B cell (primary cell): ENCODE results near the gene CABCOCO1. TPM values are rescaled to one million over a fixed set of nuclear protein-coding genes. Genes with fewer than 3 reads are reported as not detected.

Source experiments
- ATAC-seq: fragments of 200-7000 bp; cut with Tn5 transposase; one replicate; pipeline ENCODE4 v1.10.0; 2021; ENCODE audit warnings: low read depth, mild to moderate bottlenecking, moderate number of reproducible peaks, moderate library complexity
- CTCF ChIA-PET: fragments of 350-600 bp; sonication (Branson Sonifier 250); formaldehyde crosslinking; loops from one replicate; lab custom pipeline; 2021; ENCODE audit warnings: antibody characterized with exemption, inconsistent platforms; lab: Charles Lee
- POLR2A ChIA-PET: fragments of 350-600 bp; sonication (Branson Sonifier 250); formaldehyde crosslinking; loops from one replicate; lab custom pipeline; 2021; ENCODE audit warnings: antibody characterized with exemption; lab: Charles Lee
- DNase-seq: peaks from one replicate; pipeline ENCODE4 v3.0.0; 2013
- H2AFZ ChIP-seq: 2 replicates; pipeline ENCODE4 v1.6.1; 2012; ENCODE audit warnings: mild to moderate bottlenecking, low read depth, low read length; ENCODE audit not compliant: insufficient read depth, poor library complexity, severe bottlenecking
- H3K27ac ChIP-seq, 2 donors: 1 replicate in 1 of 2; 2 replicates in 1 of 2; pipeline ENCODE4 v1.5.1; 2012 to 2013; ENCODE audit warnings: low read length in 2 of 2, mild to moderate bottlenecking in 2 of 2, moderate library complexity in 1 of 2
- H3K27me3 ChIP-seq, 4 experiments: fragments of 200-600 bp in 1 of 4; sonication (generic) in 1 of 4; replicated peaks in 1 of 4; 1 replicate in 2 of 4; 2 replicates in 2 of 4; pipeline versions ENCODE4 v1.6.1 to v1.7.0; 2013 to 2016; ENCODE audit warnings: low read length in 3 of 4, mild to moderate bottlenecking in 2 of 4, mixed read lengths in 1 of 4, moderate library complexity in 1 of 4; ENCODE audit not compliant: insufficient read depth in 4 of 4, control insufficient read depth in 3 of 4; ENCODE audit errors: control extremely low read depth in 1 of 4
- H3K36me3 ChIP-seq, 2 experiments: replicated peaks in 1 of 2; 1 replicate in 1 of 2; 2 replicates in 1 of 2; pipeline versions ENCODE4 v1.6.1 to v1.7.1; 2013; ENCODE audit warnings: low read length in 1 of 2; ENCODE audit not compliant: insufficient read depth in 2 of 2, control insufficient read depth in 1 of 2; ENCODE audit errors: control extremely low read depth in 1 of 2, extremely low read depth in 1 of 2
- H3K4me1 ChIP-seq, 2 donors: fragments of 200-600 bp in 1 of 2; sonication (generic) in 1 of 2; 1 replicate in 1 of 2; 2 replicates in 1 of 2; pipeline versions ENCODE4 v1.5.1 to v1.6.1; 2013 to 2017; ENCODE audit warnings: low read length in 2 of 2; ENCODE audit not compliant: control insufficient read depth in 2 of 2, insufficient read depth in 2 of 2
- H3K4me2 ChIP-seq: replicated peaks from 2 replicates; pipeline ENCODE3; 2012; ENCODE audit warnings: mild to moderate bottlenecking, low read depth, low read length; ENCODE audit not compliant: poor library complexity, severe bottlenecking
- H3K4me3 ChIP-seq, 5 experiments: fragments of 200-600 bp in 1 of 5; sonication (generic) in 1 of 5; 1 replicate in 3 of 5; 2 replicates in 2 of 5; pipeline versions ENCODE4 v1.5.1 to v1.7.0; 2011 to 2016; ENCODE audit warnings: low read length in 4 of 5, mild to moderate bottlenecking in 4 of 5, low read depth in 2 of 5, control low read depth in 1 of 5, moderate library complexity in 1 of 5; ENCODE audit not compliant: insufficient read depth in 1 of 5; ENCODE audit errors: control extremely low read depth in 1 of 5, extremely low read depth in 1 of 5
- H3K79me2 ChIP-seq: fragments of 200-600 bp; sonication (generic); one replicate; pipeline ENCODE4 v1.6.0; 2016; ENCODE audit warnings: low read length; ENCODE audit not compliant: control insufficient read depth, insufficient read depth
- H3K9ac ChIP-seq: fragments of 200-600 bp; sonication (generic); 2 replicates; pipeline ENCODE4 v1.6.1; 2017; ENCODE audit warnings: mild to moderate bottlenecking, low read length, moderate library complexity
- H3K9me3 ChIP-seq, 3 donors: one replicate each; pipeline versions ENCODE4 v1.6.1 to v1.7.1; 2013; ENCODE audit warnings: low read length in 2 of 3; ENCODE audit not compliant: control insufficient read depth in 2 of 3, insufficient read depth in 1 of 3; ENCODE audit errors: control extremely low read depth in 1 of 3
- H4K20me1 ChIP-seq: 2 replicates; pipeline ENCODE4 v1.6.0; 2012; ENCODE audit warnings: mild to moderate bottlenecking, low read length; ENCODE audit not compliant: insufficient read depth, control insufficient read depth, poor library complexity, severe bottlenecking
- H3K27ac Mint-ChIP-seq: one replicate; pipeline ENCODE4 v1.8.0; 2021; ENCODE audit warnings: mixed read lengths
- H3K27me3 Mint-ChIP-seq: one replicate; pipeline ENCODE4 v1.8.0; 2021; ENCODE audit warnings: mixed read lengths
- H3K4me1 Mint-ChIP-seq: one replicate; pipeline ENCODE4 v1.8.0; 2021; ENCODE audit warnings: mixed read lengths
- H3K4me3 Mint-ChIP-seq: one replicate; pipeline ENCODE4 v1.8.0; 2021; ENCODE audit warnings: mixed read lengths
- H3K9me3 Mint-ChIP-seq: one replicate; pipeline ENCODE4 v1.8.0; 2022; ENCODE audit warnings: mixed read lengths; ENCODE audit not compliant: insufficient read depth
- EZH2 ChIP-seq: IDR thresholded peaks from 2 replicates; pipeline ENCODE4 v1.6.1; 2012; ENCODE audit warnings: borderline replicate concordance, low read depth, mild to moderate bottlenecking, moderate library complexity, low read length; ENCODE audit not compliant: insufficient read depth, poor library complexity, severe bottlenecking
- WGBS: methylation state at CpG from one replicate; pipeline ENCODE4 v1.1.5; 2013; ENCODE audit warnings: missing lambda C conversion rate; ENCODE audit not compliant: insufficient coverage; 5-methylcytosine and 5-hydroxymethylcytosine counted together
- intact Hi-C: fragments of 100-400 bp; cut with micrococcal nuclease; formaldehyde crosslinking; loops from one replicate; pipeline ENCODE4 v1.10.0; 2022
- polyA plus RNA-seq: library from polyadenylated mRNA; depleted of rRNA; stranded (reverse); fragments of >200 nt; gene quantifications from 2 replicates; pipeline ENCODE4 v1.2.3, GENCODE V29; 2012
- total RNA-seq, 2 donors: library from RNA; stranded (reverse); fragments of 120-200 nt in 1 of 2; gene quantifications; 1 replicate in 1 of 2; 2 replicates in 1 of 2; pipeline versions ENCODE4 v1.2.3 to v1.2.4, GENCODE V29; 2013 to 2022
- TF ChIP-seq, protein P1 (sequence below): fragments of 200-600 bp; IDR thresholded peaks from one replicate; pipeline ENCODE4 v1.8.0; 2022; ENCODE audit warnings: antibody characterized with exemption, mild to moderate bottlenecking

Gene CABCOCO1
- total and polyA plus RNA-seq, 2 donors (not counting 1 experiment from before 2014, with no cell fraction given): not detected

GRCh38 chr10:61805091-61805490 is 142.4 kb downstream of the CABCOCO1 start:
- CTCF ChIA-PET: no interaction called here

DNA sequence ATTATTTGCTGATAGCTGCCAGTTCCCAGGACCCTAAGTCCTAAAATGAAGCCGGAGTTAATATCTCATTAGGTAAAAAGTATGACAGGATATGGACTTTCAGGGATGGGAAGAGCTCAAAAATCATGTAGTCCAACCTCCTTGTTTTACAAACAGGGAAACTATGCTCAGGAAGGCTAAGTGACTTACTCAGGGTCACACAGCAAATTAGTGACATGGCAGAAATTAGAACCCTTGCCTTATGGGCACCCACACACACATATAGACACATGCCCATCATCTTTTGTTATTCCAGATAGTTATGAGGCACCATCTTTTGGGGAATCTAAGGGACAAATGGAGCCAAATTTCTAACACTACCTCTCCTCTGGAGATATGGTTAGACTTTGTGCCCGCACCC is 147.5 kb downstream of the CABCOCO1 start:
- CTCF ChIA-PET: interaction anchor here (0.9 kb wide), 1 partner anchor 11 kb away, joined by 3 read pairs; no protein-coding TSS in a partner anchor
- no peak overlapping the region for H3K4me3 ChIP-seq
- H3K27ac Mint-ChIP-seq: no peak overlapping the region
- no peaks in the 10 kb centered on the region for H3K27me3 Mint-ChIP-seq
- no peaks in the 10 kb centered on the region for H3K9me3 ChIP-seq
- intact Hi-C loops: no loop called here
- no peak overlapping the region for H3K4me2 ChIP-seq
- H3K79me2 ChIP-seq: no peaks in the 10 kb centered on the region
- POLR2A ChIA-PET: no interaction called here
- no CpG with 5 or more reads among the region's 2 CpGs for WGBS
- H3K36me3 ChIP-seq: no peaks in the 10 kb centered on the region
- H3K27me3 ChIP-seq: no peaks in the 10 kb centered on the region
- no peak overlapping the region for H3K27ac ChIP-seq
- DNase-seq (no peak), ATAC-seq (no peak)
- H3K4me1 ChIP-seq: no peaks in the 10 kb centered on the region
- no peaks in the 10 kb centered on the region for H3K4me1 Mint-ChIP-seq
- no peaks in the 10 kb centered on the region for H4K20me1 ChIP-seq
- H2AFZ ChIP-seq: no peak overlapping the region
- TF ChIP-seq, protein P1, sequence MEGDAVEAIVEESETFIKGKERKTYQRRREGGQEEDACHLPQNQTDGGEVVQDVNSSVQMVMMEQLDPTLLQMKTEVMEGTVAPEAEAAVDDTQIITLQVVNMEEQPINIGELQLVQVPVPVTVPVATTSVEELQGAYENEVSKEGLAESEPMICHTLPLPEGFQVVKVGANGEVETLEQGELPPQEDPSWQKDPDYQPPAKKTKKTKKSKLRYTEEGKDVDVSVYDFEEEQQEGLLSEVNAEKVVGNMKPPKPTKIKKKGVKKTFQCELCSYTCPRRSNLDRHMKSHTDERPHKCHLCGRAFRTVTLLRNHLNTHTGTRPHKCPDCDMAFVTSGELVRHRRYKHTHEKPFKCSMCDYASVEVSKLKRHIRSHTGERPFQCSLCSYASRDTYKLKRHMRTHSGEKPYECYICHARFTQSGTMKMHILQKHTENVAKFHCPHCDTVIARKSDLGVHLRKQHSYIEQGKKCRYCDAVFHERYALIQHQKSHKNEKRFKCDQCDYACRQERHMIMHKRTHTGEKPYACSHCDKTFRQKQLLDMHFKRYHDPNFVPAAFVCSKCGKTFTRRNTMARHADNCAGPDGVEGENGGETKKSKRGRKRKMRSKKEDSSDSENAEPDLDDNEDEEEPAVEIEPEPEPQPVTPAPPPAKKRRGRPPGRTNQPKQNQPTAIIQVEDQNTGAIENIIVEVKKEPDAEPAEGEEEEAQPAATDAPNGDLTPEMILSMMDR: no peak
- TF ChIP-seq EZH2: no peak
- no peak overlapping the region for H3K9ac ChIP-seq
- no peaks in the 10 kb centered on the region for H3K9me3 Mint-ChIP-seq
- H3K4me3 Mint-ChIP-seq: no peak overlapping the region

More at GRCh38 chr10:61805091-61805490, 142.4 kb downstream of the CABCOCO1 start:
- Histone ChIP-seq H3K27me3 (no peaks in the 10 kb centered on the region), H3K4me1 (no peaks in the 10 kb centered on the region), H3K4me2 (no peak overlapping the region), H3K9ac (no peak overlapping the region), H2AFZ (no peak overlapping the region), H3K79me2 (no peaks in the 10 kb centered on the region), H3K9me3 (no peaks in the 10 kb centered on the region), H3K4me3 (no peak overlapping the region), H3K36me3 (no peaks in the 10 kb centered on the region), H3K27ac (no peak overlapping the region), H4K20me1 (no peaks in the 10 kb centered on the region)
- DNase-seq: no peak
- Mint-ChIP-seq H3K4me1 (no peaks in the 10 kb centered on the region), H3K27me3 (no peaks in the 10 kb centered on the region), H3K9me3 (no peaks in the 10 kb centered on the region), H3K4me3 (no peak overlapping the region), H3K27ac (no peak overlapping the region)
- 83% methylated on average over 1 of the region's 3 CpGs for WGBS
- POLR2A ChIA-PET: no interaction called here
- ATAC-seq: no peak
- intact Hi-C loops: no loop called here
- no peak for TF ChIP-seq EZH2
- TF ChIP-seq, protein P1: no peak
